ENCODE results near the gene MYD88.
A peak's percentile ranks its signal among the peaks of the same experiment; 100 is the strongest.
"Not testable (repeated sequence)": the region's sequence is repeated elsewhere in the genome, so short reads cannot be mapped to it uniquely, and the experiment has no call there.

MYD88 gene

DNA sequence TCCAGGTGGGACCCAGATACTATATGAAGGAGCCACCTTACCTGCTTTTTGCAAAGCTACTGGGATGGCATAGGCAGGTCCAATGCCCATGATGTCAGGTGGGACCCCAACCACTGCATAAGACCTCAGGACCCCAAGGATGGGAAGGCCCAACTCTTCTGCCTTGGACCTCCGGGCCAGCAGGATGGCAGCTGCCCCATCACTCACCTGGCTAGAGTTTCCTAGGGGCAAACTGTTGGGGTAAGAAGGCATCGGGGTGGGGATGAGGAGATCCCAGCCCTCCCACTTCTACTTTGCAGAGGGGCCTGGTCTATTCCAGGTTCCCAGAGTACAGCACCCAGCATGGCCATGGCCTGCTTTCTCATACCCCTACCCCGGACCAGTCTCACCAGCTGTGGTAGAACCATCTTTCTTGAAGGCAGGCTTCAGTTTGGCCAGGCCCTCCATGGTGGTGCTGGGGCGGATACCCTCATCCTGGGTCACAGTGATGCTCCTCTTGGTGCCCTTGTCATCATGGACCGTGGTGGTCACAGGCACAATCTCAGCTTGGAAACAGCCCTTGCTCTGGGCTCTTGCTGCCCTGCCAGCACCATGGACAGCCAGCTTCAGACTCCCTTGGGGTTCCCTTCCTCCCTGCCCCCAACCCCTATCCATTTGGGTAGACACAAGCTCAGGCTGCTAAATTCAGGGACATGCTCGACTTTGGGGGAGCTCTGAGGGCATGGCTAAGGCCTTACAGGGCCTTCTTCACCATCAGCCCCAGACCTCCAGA lies 12.2 kb upstream of the MYD88 start:
- DNase-seq (ENCODE audit: low read depth) = no peak

DNA sequence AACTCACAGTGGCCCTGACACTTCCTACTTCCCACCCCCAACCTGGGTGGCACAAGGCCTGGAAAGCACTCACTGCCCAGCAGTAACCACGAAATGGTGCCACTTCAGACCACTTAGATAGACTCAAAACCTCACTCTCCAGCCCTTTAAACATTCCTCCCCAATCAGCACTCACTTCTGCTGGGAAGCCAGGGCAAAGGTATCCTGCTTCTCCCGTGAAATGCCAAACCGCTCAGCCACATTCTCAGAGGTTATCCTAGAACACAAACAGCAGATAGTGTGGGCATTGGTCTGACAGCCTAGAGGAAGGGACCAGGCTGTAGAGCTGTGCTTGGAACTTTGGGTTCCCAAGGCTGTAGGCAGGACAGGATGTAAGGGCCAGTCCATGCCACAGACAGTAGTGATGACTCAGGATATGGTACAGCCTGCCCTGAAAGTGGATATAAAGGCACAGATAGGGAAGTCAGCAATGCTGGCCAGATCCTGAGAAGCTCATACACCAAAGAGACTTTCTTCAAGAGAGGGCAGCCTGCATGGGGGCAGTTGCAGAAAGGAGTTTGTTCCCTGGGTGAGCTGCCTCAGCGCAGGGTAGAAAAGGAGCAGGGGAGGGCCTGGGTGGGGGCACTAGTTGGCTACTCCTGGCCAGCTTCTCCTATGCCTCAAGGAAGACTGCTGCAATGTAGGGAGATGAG lies 10.7 kb upstream of the MYD88 start:
- no peak for DNase-seq (ENCODE audit: low read depth)

GRCh38 chr3:38128303-38128655 lies 10.2 kb upstream of the MYD88 start:
- DNase-seq (ENCODE audit: low read depth) = no peak

DNA sequence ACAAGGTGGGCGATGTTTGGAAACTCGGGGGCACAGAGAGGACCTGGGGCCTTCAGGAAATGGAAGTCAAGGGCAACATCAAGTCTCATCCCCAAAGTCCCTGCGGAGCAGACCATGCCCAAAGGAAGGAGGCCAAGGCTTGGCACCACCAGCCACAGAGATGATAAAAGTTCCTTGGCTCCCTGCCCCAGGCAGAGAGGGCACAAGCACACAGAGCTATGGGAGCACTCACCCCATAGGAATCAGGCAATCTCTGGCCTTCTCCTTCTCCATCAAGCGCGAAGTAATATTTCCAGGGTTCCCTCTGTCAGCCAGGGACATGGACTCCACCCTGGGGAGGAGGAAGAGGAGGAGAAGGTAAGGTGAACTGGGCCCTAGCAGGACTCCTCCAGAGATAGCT lies 9.4 kb upstream of the MYD88 start:
- no peak for DNase-seq (ENCODE audit: low read depth)

- DNase-seq (ENCODE audit: low read depth) = no peak
Measured at GRCh38 chr3:38130631-38131065, 7.8 kb upstream of the MYD88 start.

DNA sequence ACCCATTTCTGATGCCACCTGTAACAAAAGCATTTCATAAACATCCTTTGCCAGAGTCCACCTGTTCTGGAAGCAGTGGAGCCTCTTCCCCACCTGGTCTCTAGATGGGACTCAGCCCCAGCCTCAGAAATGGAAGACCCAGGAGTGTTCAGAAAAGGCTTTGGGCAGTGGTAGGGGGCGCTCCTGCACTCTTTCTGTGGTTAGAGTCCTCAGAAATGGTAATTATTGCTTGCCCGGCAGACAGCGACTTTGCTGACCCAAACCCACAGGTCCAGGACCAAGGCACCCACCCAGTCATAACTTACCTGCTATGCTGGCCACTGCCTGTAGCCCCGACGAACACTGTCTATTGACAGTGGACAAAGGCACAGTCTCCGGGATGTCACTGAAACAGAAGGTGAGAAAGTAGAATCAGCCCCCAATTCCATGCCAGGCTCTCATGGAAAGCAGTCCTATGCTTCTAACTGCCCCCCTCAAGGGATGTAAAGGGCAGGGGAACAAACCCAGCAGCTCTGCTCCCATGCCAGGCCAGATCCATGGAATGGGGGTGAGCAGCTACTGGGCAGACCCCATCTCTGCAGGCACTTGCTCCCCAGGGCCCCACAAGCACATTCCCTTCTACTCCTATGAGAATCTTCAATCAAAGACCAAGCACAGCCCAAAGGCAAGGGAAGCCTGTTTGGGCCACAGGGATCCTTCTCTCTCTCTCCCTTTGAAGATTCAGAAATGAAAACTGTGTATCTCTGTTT lies 6.7 kb upstream of the MYD88 start:
- no peak for DNase-seq (ENCODE audit: low read depth)

GRCh38 chr3:38133209-38133556 lies 5.3 kb upstream of the MYD88 start:
- no peak for DNase-seq (ENCODE audit: low read depth)

DNA sequence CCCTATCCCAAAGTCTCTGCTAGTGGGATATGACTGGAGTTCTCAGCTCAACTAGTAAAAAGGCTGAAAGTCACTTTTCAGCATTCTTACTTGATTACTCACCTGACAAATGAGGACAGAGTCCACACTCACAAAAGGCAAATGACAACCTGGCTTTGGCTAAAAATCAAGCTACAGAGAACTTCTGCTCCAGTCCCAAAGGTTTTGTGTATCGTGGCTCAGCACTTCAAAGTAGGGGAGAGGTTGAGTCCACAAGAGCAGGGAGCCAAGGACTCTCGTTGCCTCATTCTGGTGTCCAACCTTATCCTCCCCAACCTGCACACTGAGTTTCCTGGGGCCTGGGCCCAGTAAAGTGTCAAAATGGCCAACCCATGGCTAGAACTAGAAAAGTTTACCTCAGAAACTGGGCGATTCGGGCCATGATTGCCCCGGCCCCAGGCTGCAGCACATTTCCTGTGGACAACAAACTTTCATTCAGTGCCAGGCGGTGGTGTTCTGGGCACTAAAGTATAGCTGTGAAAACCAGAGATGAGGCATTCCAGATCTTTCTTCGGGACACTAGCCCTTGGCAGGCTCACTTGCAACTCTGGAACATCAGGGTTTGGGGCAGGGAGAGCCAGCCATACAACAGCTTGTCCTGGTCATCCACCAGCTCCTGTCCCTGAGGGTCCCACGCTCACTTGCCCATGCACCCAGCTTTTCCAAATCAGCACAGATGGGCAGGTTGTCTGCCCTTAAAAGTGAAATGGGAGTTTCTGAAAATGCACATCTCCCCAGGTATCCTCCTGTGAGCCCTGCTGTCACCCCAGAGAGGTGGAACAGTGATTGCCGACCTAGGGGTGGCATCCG lies 4.7 kb upstream of the MYD88 start:
- no peak for DNase-seq (ENCODE audit: low read depth)

- DNase-seq (ENCODE audit: low read depth) = not testable (repeated sequence)
Measured at GRCh38 chr3:38134517-38135143, 3.8 kb upstream of the MYD88 start.

DNA sequence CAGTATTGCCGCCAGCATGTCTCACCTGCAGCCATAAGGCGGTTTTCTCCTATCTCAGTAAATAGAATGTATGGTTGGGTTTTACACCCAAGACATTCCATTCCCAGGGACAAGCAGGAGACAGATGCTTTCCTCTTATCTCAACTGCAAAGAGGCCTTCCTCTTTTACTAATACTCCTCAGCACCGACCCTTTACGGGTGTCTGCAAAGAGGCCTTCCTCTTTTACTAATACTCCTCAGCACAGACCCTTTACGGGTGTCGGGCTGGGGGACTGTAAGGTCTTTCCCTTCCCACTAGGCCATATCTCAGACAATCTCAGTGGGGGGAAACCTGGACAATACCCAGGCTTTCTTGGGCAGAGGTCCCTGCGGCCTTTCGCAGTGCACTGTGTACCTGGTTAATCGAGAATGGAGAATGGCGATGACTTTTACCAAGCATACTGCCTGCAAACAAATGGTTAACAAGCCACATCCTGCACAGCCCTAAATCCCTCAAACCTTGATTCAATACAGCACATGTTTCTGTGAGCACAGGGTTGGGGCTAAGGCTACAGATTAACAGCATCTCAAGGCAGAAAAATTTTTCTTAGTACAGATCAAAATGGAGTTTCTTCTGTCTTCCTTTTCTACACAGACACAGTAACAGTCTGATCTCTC lies 2.7 kb upstream of the MYD88 start:
- not testable (repeated sequence) for DNase-seq (ENCODE audit: low read depth)

GRCh38 chr3:38136393-38136776 lies 2.1 kb upstream of the MYD88 start:
- no peak for DNase-seq (ENCODE audit: low read depth)

- DNase-seq (ENCODE audit: low read depth) = peak; percentile 96
Measured at GRCh38 chr3:38136777-38137614, 1.5 kb upstream of the MYD88 start, which contains the start of gene ACAA1. Gene ACAA1 (minus strand): TSS chr3:38137127. CDS start chr3:38137035, 92 bp downstream.

- DNase-seq (ENCODE audit: low read depth) = no peak
Measured at GRCh38 chr3:38137615-38138348, 679 bp upstream of the MYD88 start.

DNA sequence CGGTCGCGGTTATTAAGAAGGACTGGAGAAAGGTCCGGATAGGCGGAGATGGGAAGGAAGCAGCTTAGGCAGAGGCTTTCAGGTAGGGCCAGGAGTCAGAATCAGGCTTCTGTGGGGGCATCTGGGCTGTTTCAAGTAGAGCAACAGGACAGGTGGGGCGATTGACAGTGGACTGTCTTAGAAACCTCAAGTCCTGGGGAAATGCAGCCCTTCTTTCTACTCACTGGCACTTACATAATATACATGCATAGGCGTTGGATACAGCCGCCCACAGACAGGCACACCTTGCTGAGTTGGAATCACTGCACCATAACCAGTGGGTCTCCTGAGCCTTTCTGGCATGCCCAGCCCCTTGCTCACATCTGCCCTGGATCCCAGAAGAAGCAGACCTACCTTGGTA lies 730 bp downstream of the MYD88 start:
- no peak for DNase-seq (ENCODE audit: low read depth)

DNA sequence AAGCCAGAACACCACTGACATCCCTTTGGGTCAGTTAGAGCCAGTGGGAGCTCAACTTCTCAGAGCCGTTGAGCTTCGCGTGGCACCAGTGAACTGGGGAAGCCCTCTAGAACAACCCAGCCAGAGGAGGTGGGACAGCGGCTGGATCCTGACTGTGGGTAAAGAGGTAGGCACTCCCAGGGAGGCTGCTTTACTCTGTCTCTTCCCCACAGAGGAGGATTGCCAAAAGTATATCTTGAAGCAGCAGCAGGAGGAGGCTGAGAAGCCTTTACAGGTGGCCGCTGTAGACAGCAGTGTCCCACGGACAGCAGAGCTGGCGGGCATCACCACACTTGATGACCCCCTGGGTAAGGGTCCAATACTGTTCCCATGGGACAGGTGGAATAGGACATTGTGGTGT lies 1.2 kb downstream of the MYD88 start:
- no peak for DNase-seq (ENCODE audit: low read depth)

DNA sequence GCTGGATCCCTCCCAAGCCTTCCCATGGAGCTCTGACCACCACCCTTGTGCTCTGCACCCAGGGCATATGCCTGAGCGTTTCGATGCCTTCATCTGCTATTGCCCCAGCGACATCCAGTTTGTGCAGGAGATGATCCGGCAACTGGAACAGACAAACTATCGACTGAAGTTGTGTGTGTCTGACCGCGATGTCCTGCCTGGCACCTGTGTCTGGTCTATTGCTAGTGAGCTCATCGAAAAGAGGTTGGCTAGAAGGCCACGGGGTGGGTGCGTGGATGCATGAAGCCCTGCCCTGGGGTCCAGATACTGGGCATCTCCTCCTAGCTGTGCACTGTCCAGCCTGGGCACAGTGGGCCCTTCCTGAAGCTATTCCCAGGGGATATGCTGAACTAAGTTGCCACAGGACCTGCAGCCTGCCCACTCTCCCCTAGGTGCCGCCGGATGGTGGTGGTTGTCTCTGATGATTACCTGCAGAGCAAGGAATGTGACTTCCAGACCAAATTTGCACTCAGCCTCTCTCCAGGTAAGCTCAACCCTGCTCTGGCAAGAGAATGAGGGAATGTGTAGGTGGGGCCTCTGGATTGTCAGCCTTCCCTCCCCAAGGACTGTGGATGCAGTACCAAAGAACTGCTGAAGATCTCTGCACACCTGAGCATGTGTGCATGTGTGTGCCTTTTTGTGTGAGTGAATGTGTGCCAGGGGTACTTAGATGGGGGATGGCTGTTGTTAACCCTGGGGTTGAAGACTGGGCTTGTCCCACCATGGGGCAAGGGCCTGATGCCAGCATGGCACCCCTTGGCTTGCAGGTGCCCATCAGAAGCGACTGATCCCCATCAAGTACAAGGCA lies 2.1 kb downstream of the MYD88 start:
- DNase-seq (ENCODE audit: low read depth) = no peak

DNA sequence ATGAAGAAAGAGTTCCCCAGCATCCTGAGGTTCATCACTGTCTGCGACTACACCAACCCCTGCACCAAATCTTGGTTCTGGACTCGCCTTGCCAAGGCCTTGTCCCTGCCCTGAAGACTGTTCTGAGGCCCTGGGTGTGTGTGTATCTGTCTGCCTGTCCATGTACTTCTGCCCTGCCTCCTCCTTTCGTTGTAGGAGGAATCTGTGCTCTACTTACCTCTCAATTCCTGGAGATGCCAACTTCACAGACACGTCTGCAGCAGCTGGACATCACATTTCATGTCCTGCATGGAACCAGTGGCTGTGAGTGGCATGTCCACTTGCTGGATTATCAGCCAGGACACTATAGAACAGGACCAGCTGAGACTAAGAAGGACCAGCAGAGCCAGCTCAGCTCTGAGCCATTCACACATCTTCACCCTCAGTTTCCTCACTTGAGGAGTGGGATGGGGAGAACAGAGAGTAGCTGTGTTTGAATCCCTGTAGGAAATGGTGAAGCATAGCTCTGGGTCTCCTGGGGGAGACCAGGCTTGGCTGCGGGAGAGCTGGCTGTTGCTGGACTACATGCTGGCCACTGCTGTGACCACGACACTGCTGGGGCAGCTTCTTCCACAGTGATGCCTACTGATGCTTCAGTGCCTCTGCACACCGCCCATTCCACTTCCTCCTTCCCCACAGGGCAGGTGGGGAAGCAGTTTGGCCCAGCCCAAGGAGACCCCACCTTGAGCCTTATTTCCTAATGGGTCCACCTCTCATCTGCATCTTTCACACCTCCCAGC lies 2.9 kb downstream of the MYD88 start:
- DNase-seq (ENCODE audit: low read depth) = no peak

GRCh38 chr3:38141952-38142273 lies 3.5 kb downstream of the MYD88 start:
- no peak for DNase-seq (ENCODE audit: low read depth)

All from stimulated activated CD8-positive, alpha-beta memory T cell treated with anti-CD3 and anti-CD28 coated beads, Interleukin-7, amount 100 ng/mL, for 24 hours (primary cell).